CD4-positive, alpha-beta T cell treated with Interleukin-15 for 1 hour (primary cell): Measurements from ENCODE around the gene PLCB2.

Source experiments
- DNase-seq: peaks from one replicate; pipeline ENCODE4 v3.0.0-alpha.2; 2020

PLCB2 gene

DNA sequence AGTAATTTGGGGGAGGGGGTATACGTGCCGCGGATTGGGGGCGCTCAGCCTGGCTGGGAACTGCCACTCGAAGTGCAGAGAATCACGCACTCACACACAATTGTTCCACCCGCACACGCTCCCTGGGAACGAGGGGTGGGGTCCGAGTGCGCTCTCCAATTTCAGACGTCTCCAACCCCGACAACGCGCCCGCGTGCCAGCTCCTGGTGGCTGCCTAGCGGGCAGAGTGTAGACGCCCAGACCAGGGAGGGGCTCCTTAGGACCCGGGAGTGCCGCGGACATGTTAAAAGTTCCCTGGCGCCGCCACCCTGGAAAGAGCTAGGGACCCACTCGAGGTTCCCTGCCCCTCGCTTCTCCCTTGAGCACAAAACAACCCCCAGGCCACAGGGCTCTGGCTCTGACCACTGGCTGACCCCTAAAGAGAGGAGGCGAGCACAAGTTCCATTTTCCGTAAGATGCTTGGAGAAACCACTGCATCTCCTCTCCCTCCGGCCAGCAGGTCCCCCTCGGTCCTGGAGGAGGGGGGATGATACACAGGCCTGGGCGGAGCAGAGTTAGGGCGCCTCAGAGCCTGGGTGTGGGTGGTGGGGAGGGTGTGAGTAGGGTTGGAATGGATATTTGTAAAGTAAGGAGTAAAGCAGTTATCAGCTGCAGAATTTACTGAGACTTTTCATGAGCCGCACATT is 24.0 kb downstream of the PLCB2 start:
- no peak for DNase-seq

DNA sequence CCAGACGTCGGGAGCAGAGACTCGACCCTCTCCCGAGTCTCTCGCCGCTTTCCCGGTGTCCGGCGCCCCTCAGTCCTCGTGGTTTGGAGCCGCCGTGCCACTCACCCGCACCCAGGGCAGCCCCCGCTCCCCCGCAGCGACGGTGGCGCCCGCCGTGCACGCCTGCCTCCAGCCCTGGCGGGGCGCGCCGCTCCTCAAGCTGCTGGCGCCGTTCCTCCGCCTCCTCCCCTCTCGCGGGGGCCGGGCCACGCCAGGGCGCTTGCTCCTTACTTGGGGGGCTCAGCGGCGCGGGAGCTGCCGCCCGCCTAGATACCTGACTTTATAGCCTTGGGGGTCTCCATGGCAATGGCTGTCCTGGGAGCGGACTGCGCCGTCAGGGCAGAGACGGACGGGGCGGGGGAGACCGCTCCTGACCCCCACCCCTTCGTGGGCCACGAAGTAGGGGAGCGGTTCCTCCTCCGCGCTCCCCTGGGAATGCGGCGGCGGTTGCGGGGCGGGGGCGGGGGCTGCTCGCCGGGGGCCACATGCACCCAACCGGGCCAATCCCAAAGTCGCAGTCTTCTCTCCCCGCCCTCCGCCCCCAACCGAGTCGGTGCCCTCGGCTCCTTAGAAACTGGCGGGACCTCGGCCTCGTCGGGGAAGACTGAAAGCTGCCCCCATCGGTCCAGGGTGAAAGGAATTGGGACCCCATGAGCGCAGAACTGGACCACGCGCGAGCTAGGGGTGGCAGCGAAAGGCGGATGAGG is 24.7 kb downstream of the PLCB2 start, which contains the start of gene ANKRD63:
Gene ANKRD63, minus strand, starts transcription at position 196 of the 746 bp plus-strand sequence. CDS start 478 bp downstream, outside the sequence.
- no peak for DNase-seq

DNA sequence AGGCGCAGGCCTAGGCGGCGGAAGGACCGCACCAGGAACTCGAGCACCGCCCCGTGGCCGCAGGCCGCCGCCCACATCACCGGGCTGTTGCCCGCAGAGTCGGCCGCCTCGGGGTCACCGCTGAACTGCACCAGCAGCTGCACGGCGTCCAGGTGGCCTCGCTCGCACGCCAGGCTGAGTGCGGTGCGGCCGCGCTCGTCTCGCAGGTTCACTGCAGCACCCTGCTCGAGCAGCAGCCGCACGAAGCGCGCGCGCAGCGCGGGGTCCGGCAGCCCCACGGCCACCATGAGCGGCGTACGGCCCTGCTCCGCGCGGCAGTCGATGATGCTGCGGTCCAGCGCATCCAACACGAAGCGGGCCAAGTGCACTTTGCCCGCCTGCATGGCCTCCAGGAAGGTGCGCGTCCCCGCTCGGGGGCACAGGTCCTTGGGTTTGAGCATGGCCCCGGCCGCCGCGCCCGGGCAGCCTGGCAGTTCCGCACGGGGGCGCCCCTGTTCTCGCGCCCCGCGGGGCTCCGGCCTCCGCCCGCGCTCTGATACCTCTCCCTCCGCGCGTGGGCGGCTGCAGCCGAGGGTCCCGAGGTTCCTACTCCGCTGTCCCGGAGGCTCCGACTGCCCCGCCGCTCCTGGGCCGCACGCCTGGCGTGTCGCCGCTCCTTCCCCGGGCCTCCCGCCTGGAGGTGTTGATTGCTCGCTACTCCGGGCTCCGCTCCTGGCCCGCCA is 25.4 kb downstream of the PLCB2 start:
- peak; percentile 41 for DNase-seq

DNA sequence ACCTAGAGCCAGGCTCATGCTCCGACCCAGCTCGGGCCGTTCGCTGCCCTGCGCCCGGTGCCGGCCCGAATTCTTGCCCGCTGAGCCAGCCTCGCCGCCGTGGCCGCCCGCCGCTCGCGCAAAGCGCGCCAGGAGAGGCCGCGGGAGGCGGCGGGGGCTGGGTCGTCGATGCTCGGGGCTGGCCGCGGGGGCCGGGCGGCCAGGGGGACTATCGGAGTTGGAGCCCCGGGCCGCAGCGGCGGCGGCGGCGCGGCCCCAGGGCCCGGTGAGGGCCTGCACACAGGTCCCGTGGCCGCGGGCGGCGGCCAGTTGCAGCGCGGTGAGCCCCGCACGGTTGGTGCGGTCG is 26.0 kb downstream of the PLCB2 start:
- no peak for DNase-seq

DNA sequence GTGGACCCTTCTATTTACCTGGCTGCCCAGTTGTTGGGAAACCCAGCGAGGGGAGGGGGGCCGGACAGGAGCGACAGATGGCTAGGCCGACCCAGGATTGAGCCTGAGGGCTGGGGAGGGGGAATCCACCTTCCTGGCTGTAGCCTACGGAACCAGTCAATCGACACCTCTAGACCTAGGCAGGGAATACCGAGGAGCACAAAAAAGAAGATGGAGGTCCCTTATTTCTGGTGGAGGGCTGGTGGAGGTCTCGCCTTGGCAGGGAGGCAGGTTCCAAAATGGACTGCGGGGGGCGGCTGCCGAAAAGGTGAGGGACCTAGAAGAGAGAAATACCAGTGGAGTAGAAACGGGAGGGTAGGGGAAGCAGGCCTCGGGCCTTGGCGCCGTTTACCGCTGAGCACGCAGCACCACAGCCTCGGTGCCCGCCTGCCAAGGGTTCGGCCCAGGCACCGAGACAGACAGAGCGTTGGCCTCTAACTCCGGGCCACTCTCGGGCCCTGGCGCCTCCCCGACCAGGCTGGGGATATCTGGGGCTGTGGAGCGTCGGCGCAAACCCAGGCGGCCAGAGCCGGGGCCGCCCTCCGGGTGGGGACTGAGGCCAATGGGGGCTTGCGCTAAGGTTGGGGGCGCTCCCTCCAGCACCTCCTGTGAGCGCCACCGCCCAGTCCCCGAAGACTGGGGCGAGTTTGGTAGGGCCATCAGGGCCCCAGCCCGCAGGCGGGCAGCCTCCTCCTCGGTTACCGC is 26.5 kb downstream of the PLCB2 start:
- no peak for DNase-seq

DNA sequence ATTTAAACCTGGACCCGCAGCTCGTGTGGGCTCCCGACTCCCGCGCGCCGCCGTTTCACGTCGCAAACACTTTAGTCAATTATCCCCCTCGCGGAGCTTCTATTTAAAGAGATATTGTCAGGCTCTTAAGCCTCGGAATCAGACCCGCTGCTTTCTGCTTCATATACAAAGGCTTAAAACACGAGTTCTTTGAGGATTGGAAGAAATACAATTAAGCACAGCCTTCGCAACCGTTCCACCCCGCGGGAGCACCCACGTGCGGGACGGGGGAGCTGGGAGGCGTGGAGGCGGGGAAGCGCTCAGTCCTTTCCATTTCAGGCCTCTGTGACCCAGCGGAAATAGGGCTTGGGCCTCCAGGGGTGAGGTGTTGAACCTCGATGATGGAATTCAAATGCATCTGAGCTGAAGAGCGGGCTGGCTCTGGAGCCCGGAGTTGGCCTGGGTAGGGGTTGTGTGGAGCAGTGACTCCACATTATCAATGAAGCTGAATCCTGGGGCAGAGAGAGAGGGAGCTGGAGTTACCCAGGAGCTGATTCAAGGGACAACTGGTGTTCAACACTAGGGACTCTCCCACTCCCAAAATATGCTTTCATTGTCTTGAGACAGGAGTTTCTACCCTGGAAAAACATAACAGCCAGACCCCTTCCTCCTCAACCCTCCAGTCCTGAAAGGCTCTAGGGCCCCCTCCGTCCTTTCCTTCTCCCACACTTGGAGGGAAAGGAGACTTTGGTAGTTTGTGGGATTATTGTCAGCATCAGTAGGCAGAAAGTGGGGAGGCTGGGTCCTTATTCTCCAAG is 27.3 kb downstream of the PLCB2 start:
- DNase-seq = no peak

DNA sequence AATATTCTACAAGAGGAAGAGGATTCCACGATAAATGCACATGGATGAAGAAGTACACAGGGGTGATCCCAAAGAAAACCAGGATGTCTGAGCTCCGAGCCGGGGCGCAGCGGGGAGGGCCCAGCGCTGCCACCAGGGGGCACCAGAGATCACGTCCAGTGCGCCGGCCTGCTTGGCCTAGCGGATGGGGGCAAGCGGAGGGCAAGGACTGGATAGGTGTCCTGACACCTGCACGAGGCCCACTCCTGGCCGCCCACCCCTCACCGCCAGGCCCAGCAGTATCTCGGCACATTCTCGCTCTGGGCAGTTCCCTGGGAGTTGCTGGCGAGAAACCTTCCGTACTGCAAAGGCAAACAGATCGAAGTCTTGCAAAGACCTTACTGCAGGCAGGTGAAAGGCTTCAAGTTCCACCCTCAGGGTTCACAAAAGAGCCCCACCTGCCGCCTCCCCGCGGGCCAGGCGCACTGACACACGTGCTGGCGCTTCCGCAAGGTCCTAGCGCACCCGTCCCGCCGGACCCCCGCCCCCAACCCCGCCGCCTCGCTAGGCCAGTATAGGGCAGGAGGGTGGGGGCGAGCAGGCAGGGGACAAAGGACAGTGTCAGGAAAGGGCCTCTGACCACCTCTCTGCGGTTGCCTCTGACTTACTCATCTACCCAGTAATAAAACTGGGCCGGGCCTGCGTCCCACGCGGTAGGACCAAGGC is 28.1 kb downstream of the PLCB2 start:
- DNase-seq = peak; percentile 52

DNA sequence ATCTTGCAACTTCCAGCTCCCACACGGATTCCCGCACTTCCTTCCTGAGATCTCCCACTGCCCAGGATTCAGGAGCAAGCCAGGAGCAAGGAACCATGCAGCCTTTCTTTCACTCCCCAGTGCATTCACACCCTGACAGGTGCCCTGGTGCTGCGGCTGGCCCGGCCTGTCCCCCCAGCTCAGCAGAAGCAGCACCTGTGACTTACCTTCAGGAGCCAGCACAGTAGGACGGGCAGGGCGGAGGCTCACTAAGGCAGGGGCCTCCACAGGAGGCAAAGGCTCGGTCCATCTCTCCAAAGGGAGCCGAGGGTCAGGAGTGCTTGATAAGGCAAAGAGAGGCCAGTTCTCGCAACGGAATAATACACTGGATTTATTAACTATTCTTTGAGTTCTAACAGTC is 29.7 kb downstream of the PLCB2 start:
- no peak for DNase-seq

DNA sequence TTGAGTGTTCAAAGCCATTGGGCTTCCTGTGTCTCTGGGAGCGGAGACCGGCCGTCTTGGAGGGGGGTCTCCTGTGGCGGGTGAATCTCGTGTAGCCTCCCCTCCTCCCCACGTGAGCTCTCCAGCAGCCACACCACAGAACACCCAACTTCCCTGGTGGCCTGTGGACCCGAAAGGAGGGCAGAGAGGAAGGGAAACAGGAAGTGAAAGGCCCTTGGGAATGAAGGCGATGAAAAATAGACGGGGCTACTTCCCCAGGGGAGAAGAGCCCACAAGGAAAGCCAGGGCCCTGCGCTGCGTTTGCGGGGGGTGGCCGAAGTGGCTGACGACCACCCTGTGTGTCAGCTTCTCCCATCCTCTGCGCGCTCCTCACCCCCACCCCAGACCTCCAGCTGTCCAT is 30.3 kb downstream of the PLCB2 start:
- no peak for DNase-seq

DNA sequence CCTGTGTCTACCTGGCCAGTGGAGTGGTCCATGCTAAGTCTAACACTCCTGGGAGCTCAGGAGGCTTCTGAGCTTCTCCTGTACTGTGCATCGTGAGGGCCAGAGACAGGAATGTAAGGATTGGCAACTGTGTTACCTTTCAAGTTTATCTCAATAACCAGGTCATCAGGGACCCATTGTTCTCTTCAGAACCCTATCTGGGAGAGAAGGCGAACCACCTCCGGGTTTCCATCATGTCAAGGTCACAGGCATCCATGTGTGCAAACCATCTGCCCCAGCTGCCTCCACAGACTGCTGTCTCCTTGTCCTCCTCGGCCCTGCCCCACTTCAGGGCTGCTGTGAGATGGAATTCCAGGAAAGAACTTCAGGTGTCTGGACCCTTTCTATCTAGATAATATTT is 30.8 kb downstream of the PLCB2 start:
- DNase-seq = no peak

DNA sequence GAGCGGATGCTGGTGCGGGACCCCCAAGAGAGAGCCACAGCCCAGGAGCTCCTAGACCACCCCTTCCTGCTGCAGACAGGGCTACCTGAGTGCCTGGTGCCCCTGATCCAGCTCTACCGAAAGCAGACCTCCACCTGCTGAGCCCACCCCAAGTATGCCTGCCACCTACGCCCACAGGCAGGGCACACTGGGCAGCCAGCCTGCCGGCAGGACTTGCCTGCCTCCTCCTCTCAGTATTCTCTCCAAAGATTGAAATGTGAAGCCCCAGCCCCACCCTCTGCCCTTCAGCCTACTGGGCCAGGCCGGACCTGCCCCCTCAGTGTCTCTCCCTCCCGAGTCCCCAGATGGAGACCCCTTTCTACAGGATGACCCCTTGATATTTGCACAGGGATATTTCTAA is 31.8 kb downstream of the PLCB2 start:
- no peak for DNase-seq

DNA sequence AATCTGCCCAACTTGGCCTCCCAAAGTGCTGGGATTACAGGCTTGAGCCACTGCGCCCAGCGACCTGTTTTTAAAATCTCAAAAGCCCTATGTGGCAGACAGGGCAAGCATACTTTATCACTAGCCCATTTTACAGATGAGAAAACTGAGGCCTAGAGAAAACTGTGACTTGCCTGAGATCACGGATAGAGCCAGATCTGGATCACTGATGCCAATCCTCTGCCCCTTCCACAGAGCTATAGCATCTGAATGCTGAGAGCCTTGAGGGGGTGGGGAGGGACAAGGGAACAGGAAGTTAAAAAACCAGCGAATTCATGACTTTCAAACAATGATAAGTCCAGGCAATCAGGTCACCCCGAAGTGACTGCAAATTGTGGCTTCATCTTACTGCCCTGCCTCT is 32.2 kb downstream of the PLCB2 start:
- DNase-seq = no peak

DNA sequence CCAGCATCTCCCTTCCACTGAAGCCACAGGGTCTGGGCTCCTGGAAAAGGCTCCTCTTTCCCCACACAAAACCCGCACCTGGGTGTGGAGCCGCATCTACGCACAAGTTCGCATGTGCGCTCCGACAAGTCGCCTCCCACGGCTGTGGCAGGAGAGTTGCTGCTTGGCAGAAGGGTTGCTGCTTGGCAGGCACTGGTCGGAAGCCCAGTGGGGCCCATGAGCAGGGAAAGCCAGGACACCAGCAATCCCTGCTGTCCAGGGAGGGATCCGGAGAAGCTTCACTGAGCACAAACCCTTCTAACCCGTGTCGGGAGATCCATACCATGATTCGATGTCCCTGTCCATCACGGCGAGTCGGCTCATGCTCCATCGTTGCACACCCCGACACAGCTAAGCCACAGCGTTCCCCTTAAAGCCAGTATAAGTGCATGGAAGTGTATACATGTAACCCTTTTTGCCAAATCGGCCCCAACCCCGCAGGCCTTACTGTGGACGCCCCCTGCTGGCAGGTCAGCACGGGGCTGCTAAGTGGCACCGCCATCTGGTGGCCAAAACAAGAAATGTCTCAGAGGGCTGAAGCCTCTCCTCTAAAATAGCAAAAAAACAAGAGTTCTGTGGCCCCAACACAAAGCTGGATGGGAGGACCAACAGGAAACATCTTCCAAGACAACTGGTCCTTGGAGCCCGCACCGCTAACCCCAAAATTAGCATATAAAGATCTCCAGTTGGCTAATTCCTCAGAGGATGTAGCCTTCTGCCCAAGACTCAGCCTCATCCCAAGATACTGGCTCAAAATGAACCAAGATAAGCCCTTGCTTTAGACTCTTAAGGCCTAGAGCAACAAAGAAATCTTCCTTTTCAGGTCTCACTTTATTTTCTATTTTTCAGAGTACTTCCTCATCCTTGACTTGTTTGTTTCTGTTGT is 33.1 kb downstream of the PLCB2 start:
- DNase-seq = peak; percentile 82

DNA sequence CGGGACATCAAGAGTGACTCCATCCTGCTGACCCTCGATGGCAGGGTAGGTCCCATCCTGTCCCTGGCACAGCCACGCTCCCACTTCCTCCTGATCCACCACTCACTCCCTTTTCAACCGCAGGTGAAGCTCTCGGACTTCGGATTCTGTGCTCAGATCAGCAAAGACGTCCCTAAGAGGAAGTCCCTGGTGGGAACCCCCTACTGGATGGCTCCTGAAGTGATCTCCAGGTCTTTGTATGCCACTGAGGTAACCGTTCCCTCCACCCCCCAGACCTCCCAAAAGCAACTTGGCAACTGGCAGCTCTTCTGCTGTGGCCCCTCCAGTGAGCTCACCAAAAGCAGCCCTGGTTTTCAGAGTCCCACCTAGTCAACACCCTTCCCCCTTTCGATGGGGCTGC is 34.3 kb downstream of the PLCB2 start:
- no peak for DNase-seq

DNA sequence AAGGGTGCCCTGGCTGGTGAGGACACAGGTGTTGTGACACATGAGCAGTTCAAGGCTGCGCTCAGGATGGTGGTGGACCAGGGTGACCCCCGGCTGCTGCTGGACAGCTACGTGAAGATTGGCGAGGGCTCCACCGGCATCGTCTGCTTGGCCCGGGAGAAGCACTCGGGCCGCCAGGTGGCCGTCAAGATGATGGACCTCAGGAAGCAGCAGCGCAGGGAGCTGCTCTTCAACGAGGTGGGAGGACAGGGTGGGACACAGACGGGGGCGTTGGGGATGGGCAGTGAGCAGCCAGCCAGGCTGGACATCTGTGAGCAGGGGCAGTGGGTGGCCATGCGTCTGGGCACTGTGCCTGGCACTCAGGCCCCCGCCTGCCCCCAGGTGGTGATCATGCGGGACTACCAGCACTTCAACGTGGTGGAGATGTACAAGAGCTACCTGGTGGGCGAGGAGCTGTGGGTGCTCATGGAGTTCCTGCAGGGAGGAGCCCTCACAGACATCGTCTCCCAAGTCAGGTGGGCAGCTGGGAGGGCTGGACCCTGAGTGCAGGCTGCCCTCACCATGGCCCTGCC is 35.2 kb downstream of the PLCB2 start:
- no peak for DNase-seq

DNA sequence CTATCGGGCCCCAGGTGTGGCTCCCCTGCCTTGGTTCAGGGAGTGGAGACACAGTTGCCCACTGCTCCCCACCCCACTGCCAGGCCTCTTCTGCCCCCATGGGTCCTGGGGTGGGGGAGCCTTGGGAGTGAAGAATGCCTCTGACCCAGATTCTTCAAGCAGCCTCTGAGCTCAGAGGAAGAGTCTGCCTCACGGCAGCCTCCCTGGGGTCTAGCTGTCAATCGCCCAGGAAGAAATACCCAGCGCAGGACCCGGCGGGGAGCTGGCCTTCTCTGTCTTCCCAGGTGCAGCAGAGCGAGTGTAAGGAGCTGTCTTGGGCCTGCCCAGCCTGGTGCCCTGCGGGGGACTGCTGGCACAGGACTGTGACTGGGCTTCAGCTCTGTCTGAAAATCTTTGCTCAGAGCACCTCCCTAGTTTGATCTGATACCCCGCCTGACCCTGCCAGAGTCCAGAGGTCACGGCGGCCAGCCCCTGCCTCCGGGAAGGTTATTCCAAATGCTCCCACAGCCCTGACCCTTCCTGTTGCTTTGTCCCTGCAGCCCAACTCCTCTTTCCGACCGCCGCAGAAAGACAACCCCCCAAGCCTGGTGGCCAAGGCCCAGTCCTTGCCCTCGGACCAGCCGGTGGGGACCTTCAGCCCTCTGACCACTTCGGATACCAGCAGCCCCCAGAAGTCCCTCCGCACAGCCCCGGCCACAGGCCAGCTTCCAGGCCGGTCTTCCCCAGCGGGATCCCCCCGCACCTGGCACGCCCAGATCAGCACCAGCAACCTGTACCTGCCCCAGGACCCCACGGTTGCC is 35.9 kb downstream of the PLCB2 start:
- DNase-seq = no peak

DNA sequence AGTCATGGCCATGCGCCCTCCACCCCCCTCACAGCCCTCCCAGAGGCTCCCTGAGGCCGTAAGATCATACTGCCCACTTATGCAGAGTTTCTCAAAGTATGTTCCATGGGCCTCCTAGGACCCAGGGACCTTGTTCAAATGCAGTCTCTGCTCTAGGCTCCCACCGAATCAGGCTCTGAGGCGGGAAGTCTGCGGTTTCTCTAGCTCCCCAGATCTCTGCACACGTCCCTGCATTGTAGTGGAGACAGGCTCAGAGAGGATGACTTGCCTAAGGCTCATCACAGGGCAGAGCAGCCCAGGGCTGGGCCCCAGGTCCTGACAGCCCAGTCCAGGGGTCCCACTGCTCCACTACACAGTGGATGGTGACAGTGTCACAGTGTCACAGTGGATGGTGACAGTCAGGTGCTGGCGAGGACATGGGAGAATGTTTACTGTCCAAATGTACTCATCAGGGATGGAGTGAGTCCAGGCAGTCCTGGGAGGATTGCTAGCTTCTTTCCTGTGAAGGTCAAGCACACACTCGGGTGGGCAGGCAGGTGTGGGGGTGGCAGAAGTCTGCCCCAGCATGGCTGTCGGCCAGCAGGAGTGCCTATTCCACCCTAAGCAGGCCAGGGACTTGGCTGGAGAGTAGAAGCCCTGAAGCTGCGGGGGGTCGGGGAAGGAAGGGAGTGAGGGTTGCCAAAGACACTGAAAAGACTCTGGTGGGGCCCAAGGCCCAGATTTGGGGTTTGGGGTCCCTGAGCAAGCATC is 37.3 kb downstream of the PLCB2 start:
- no peak for DNase-seq

DNA sequence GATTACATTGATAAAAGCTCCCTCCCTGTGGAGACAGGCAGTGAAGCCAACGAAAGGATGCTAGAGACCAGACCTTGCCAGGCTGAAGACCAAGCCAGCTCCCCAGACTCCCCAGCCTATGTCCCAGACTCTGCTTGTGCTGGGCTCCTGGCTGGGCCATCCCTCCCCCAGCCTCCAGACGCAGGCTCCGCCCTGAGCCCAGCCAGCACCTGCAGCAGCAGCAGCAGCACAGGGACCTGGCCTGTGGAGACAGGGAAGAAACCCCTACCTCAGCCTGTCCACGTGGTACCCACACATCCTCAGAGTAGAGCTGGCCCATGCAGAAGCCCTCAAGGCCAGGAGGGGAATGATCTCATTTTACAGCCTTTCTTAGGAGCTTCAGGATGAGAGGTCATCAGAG is 38.1 kb downstream of the PLCB2 start:
- no peak for DNase-seq

DNA sequence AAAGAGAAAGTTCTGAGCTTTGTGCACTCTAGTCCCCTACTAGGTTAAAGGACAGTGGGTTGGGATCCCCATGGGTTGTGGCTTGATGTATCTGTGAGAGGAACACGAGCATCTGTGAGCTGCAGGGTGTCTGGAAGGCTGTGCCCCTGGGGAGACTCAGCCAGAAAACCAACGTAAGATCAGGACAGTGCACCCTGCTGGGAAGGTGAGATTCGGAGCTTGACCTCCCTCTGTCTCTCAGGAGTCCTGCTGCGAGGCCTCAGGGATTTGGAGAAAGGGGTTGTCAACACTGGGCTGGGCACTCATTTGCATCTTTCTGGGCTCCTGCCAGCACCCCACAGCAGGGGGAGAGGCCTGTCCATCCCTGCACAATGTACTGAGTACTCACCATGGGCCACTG is 40.1 kb downstream of the PLCB2 start:
- DNase-seq = no peak
